Ureter (tissue), 1 donor: ENCODE data around the gene TMEM47. TPM values are rescaled to one million over a fixed set of nuclear protein-coding genes. Genes with fewer than 3 reads are reported as not detected.

Source experiments
- DNase-seq: peaks from one replicate; pipeline ENCODE4 v3.0.0-alpha.2; 2020; ENCODE audit warnings: low spot score
- total RNA-seq: library from RNA; stranded (reverse); gene quantifications from one replicate; pipeline ENCODE4 v1.2.4, GENCODE V29; 2023
- donor health status: DM: yes; HTN: yes; CAD: no.

Gene TMEM47
- total RNA-seq = 70.8 TPM

DNA sequence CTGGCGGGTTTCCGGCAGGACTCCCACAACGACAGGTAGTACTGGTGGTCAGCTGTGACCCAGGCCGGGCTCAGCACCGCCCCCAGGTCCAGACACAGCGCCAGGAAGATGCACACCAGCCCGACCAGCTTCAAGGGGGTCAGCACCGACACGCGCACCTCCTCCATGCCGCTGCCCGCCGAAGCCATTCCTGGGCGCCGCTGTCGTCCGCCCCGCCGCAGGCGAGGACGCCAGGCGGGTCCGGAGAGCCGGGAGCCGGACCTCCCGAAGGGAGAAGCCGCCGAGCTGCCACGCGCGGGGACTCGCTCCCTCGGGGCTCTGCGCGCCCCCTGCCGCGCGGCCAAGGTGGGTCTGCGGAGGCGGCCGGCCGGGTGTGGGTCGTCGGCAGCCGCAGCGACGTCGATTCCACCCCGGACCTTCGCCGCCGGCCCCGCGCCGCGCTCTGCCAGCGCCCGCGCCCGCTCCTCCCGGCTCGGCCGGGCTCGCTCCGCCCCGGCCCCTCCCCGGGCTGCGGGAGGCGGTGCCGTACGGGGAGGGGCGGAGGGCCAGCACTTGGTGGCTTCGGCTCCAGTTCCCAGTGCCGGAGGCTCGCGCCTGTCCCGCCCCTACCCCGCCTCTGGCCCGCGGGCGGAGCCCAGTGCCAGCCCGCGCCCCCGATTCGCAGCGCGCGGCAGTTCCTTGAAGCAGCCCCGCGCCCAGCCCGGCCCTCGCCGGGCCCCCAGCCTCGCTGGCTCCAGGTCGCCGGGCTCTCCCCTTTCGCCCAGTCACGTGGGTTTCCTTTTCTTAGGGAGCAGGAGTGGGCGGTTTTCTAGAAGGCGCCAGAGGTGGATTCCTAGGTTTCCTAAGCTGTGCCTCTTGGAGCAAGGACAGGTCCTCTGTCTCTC lies at the start of gene TMEM47:
Gene TMEM47 (minus strand): TSS at position 444 of the 884 bp plus-strand sequence. CDS start 256 bp downstream, at position 188.
- DNase-seq = peak; percentile 67

DNA sequence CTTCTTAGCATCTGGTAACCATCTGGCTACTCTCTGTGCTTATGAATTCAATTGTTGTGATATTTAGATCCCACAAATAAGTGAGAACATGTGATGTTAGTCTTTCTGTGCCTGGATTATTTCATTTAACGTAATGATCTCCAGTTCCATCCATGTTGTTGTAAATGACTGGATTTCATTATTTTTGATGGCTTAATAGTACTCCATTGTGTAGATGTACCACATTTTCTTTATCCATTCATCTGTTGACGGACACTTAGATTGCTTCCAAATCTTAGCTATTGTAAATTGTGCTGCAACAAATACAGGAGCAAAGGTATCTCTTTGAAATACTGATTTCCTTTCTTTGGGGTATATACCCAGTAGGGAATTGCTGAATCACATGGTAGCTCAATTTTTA lies 30.0 kb upstream of the TMEM47 start:
- DNase-seq = no peak

DNA sequence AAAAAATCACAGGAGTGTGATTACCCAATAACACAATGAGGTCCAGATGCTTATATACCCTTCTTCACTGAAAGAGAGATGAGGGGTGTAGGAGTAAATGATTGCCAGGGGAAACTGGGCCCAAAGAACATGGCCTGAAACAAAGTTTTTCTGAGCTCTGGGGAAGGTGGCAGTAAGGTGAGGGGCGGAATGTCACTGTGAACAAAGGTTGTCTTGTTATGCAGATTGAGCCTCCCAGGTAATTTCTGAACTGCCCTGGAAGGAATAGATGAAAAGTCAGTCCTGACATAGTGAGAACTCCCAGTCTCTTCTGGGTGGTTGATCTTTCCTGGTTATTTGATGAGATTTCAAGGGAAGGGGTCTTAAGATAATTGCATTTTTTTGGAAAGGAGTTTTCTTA lies 2.5 kb upstream of the TMEM47 start:
- no peak for DNase-seq

DNA sequence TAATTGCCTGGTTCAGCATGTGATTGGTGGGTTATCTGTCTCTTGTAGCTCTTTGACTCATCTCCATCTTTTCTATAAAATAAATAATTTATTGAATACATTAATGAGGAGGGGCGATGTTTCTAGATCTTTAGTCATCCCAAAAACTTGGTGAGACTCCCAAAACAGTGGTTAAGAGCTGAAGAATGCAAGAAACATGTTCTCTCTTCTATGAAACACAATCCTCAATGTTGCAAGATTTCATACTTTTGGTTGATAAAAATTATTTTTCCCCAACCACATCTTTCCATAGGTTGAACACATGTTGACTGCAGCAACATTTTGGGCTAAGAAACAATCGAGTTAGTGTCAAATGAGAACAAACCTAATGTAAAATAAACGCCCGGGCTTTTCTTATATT lies 1.2 kb upstream of the TMEM47 start:
- DNase-seq = no peak

DNA sequence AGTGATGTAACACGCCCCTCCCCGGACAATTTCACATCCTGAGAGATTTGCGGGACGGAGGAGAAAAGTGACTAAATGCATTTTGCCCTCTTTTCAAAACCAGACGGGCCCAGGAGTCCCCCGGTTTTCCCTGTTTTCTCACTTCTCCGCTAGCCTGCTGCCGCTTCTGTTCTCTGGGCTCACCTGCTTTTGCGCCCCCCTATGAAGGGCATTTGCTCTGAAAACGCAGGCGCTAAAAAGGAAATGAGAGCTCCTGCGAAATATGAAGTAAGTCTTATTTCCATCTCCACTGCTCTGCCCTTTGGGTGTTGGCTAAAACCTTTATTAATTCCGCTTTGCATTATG lies 613 bp upstream of the TMEM47 start:
- DNase-seq = no peak

DNA sequence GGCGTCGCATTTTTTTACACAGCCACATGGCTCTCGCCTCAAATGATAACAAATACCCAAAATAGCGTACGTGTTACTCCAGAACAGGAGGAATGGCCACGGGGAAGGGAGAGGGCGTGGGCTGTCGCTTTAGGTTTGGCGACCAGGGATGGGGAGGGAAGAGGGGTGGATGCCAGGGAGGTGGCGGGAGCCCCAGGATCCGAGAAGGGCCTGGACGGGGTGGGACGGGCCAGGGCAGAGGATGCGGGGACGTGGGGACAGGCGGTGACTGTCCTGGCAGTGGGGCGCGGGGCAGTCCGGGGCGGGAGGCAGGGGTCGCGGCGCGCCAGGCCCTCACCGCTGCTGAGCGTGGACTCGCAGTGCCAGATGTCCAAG lies 631 bp downstream of the TMEM47 start:
- DNase-seq = peak; percentile 42

DNA sequence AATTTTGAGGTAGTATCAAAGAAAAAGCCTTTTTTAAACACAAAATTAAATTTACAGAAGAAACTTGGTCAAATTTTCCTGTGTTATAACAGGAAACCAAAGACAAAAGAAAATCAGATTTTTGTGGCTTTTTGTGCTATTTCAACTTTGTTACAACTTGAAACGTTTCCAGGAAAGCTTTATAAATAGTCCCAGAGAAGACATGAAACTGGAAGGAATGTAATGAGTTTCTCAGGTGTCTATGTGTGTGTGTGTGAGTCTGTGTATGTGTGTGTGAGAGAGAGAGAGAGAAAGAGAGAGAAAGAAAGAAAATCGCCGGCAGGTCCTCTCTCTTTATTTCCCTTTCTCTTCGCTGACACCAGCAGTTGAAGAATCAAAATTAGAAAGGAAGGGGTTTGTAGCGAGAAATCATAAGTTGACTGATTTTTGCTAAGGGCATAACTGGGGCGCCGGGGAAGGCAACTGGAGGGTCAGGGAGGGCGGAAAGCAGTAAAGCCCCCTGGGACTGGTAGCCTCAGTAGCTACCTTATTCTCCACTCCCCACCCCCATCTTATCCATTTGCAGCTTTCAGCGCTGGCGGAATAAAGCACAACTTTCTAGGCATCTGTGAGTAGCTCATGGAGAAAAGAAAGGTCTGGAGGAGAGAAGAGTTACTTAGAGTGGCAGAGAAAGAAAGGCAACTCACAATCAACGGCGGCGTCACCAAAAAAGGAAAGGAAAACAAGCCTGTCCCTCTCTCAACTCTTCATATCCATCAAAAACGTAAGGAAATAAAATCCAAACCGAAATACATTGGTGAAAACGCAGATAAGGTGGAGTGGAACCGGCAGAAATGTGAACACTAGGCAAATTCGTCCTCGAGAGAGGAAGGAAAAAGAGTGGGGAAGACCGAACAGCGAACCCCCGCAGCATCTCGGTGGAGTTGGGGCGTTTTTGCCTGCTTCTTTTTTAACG lies 1.3 kb downstream of the TMEM47 start:
- DNase-seq = no peak

DNA sequence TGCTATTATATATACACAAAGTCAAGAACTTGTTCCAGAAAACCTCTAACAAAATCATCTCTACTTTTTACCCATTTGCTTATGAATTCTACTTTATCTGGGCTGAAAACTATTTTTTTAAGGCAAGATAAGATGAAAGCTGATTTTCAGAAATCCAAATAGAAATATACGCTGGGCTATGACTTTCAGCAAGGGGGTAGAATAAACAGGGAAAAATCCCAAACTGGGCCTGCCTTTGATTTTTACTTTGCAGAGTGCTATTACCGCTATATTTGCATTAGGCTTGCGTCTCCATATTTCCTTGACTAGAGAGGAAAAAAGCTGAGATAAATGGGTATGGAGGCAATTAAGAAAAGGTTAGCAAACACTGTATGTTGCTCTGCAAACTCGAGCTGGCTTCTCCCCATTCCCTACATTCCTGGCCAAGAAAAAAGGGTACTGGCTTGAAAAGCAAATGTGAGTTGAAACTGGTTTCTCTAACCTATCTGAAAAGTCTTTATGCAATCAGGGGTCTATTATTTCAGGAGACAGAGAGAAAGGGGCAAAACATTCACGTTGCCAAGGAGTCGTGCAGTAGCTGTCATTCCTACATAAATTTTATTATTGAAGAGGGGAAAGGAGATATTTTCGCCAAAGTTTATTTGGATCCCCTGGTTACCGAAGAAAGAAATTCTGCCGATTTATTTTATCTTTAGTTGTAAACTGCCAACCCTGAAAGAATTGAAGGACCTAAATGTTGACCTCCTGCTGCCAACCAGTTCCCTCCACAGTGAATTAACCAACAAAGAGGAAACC lies 2.2 kb downstream of the TMEM47 start:
- DNase-seq = no peak

DNA sequence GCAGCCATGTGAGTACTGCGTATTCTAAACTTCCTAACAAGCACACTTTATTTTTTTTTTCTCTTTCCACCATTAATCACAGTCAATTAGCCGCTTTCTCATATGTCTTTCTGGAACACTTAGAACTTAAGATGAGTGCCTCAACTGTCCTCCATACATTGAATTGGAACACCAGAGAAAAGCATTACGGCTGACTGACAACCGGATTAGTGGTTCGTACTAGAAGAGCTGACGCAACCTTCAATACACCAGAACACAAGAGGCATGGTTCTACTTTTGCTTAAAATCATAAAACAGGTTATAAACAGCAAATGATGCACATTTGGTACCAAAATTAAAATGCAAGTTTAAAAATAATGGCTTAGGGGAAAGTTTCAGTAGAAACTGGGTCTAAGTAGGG lies 3.3 kb downstream of the TMEM47 start:
- no peak for DNase-seq

DNA sequence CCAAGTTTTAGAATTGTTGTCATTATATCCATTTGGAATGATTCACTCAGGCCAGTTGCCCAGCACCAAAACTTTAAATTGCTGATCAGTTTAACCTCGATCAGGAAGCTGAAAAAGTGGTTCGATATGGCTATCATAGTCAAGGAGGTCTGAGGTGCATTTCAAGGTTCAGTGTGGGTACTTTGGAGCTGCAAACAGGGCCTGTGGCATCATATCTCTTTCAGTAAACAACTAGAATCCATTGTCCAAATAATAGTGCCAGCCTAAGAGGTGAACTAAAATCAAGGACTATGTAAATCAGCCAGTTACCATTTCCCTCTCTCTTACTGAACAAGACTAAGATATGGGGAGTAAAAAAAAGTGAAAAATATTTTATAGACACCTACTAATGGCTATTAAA lies 14.2 kb downstream of the TMEM47 start:
- no peak for DNase-seq

DNA sequence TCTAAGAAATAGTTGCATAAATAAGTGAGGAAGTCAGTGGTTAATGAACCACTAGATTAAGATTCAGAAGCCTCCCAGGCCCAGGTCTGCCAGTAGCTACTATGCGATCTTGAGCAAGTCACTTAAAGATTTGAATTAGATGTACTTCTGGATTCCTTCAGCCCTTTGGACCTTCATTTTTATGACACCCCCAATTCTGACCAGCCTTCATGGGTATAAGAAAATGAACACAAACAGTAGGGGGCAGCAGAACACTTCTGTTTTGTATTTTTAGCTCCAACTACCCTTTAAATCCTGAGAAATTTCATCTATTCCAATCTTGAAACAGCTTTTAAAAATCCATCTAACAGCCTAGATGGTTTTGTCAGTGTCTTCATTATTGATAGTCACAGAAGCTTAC lies 19.0 kb downstream of the TMEM47 start:
- DNase-seq = no peak

DNA sequence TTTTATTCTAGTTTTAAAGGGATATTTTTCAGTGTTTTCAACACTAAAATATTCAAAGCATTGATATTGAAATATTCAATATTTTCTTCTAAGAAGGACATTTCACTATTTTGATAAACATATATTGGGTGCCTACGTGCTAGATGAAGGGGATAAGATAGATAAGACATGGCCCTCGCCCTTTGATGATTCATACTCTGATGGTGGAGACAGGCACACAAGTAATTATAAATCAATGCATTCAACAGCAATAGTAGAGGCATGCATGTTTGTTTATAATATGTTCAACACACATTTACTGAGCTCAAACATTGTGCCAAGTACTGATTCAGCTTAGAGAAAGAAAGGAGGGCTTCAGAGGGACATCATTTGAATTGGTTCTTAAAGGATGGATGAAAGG lies 22.7 kb downstream of the TMEM47 start:
- DNase-seq = no peak

DNA sequence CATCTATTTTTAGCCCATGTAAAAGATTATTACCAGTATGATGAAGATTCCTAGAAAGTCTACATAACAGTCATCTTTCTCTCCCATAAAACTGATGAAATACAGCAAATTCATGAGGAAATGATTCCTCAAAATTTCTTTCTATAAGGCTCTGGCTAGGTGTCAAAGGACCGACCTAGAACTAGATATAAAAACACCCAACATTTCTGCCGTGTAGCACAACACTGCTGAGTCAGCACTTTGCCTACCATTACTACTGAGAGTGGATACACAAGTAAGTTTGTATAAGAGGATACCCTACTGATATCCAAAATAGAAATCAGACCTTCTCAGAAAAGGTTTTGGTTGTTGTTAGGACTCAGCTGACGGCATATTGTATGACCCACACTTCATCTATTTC lies 24.7 kb downstream of the TMEM47 start:
- DNase-seq = no peak

DNA sequence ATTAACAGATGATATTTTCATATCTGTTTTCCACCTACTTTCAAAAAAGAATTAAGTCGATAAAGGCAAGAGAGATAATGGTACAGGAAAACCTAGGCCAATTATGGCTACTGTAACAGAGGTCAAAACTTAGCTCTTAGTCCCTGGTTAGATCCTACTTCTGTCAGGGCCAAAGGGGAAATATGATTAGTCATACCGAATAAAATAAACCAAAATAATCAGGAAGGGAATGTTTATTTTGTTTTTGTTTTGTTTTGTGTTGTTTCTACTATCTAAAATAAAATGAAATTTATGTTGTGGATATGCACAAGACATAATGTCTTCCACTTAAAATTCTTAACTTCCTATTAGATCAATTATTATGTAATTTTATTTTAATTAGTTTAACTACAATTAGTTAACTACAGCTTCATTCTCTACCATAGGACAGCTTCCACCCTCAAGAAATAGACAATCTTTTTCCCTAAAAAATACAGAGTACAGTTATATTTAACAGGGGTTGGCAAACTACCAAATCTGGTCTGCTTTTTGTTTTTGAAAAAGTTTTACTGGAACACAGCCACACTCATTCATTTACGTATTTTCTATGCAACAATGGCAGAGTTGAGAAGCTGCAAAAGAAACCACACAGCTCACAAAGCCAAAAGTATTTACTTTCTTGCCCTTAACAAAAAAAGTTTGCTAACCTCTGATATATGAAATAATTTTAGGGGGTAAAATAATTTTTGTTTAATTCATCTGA lies 25.4 kb downstream of the TMEM47 start:
- no peak for DNase-seq

DNA sequence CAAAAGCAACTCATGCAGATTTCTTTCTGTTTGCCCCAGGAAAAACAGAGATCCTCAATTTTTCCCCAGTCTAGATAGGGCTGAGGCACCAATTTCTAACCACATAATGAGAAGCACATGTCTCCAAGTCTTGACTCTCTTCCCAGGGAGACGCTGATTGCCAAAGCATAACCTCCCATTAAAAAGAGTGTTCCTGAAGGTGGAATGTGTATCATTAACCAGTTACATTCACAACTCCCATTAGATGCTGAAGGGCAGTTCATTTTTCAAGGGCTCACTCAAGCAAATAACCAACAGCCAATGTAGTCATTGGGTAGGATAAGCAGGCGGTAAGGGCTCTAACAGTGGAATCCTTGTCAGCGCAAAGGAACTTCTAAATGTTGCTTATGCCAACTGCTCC lies 27.5 kb downstream of the TMEM47 start:
- no peak for DNase-seq

DNA sequence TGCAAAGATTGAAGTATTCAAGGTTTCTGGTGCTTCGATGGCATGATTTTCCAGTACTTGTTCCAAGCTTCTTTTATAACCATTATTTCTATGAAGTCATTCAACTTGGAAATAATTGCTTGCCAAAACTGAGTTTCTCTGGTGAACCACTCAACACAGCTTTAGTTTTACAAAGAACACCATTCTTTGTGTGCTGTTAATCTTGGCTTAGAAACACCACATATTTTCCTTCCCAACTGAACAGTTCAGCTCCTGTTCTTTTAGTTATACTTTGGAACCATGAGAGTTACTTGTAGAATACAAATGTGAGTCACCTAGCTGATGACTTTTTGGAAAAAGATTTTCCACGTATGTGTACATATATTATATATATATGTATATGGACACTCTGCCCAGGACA lies 32.7 kb downstream of the TMEM47 start:
- DNase-seq = no peak

DNA sequence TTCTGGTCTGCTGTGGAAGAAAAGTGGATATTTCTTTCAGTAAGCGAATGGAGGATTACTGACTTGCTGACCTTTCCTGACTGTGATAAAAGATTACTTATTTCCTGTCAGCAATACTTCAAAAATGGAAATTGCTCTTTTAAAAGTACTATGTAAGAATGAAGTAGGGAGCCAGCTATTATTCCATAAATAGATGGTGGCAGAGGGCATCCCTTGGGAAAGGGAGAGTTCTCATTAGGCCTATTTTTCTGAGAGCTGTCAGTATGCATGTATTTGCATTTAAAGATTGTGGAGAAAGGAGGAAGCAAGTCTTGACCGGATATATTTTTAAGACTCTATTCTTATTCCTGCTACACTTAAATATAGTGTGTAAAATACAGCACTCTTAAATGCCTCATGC lies 37.2 kb downstream of the TMEM47 start:
- no peak for DNase-seq

DNA sequence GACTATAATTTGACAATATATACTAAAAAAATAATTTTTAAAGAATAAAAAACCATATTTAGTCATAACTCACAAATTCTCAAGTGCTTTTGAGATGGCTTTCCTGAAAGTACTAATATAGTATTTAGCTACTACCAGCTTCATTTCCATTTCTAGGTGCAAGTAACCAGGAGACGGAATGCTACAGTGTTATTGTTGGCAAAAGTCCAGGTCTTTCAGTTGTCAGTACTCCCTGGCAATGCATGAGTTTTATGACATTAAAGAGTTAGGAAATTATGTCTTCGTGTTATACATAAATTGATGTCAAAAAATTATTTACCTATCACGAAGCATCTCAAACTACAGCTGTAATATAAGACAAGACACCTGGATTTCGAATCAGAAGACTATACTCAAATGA lies 45.0 kb downstream of the TMEM47 start:
- DNase-seq = no peak

DNA sequence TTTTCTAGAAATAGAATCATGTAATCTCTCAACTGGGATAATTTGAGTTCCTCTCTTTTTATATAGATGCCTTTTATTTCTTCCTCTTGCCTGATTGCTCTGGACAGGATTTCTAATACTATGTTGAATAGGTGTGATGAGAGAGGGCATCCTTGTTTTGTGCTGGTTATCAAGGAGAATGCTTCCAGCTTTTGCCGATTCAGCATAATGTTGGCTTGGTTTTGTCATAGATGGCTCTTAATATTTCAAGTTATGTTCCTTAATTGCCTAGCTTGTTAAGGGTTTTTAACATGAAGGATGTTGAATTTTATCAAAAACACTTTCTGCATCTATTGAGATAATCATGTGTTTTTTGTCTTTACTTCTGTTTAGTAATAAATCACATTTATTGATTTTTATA lies 58.7 kb downstream of the TMEM47 start:
- no peak for DNase-seq

DNA sequence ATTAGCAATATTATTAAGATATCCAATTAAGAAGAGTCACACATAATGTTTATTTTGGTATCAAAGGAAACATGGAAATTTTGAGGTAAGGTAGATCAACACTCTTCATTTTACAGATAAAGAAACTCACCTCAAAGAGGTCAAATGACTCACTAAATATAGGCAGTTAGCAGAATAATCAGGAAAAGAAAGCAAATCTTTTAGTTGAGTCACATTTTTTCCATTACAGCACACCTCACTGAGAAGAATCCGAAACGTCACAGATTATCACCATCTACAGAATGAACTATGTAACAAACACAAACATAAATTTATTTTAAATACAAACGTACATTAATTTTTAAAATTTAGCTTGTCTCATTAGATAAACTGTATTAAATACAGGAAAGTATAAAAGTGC lies 70.1 kb downstream of the TMEM47 start:
- no peak for DNase-seq

DNA sequence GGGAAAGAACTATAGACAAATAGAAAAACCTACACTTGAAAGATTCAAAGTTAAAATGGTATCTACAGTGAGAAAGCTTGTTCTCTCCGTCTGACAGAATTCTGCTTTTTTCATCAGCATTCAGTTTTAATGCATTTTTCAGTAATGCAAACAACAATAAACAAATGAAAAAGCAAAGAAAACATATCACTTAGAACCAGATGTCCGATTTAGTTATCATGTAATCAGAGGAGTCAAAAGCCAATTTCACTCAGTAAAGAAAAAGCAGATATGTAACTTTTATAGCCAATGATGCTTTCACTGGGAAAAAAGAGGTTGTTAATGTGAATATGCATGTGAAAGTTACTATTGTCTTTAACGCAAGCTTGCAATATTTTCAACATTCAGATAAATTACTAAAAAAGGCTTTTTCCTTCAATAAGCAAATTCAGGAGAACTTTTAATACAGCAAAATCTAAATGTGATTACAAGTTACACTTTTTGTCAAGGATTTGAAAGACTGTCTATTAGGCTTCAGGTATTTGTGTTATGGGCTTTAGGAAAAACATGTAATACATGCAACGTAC lies 70.7 kb downstream of the TMEM47 start:
- DNase-seq = no peak
